ENCODE measurements around the gene SSNA1. TPM values are rescaled to one million over a fixed set of nuclear protein-coding genes. Genes with fewer than 3 reads are reported as not detected.

Gene SSNA1
- total and polyA plus RNA-seq, 9 of the 15 experiments (the other 6 are each of a cell fraction or from before 2014, with no cell fraction given) = 1.9 to 130 (median 57.1) TPM

GRCh38 chr9:137200311-137201204 is 12.1 kb downstream of the SSNA1 start, which contains the start of gene TPRN (continued):
- TF ChIP-seq ZBTB34 (CRISPR knock-in tag; IDR thresholded peaks at IDR 0.05) = no peak
- TF ChIP-seq KDM1A (IDR thresholded peaks at IDR 0.05) = no peak
- TF ChIP-seq E2F8 (IDR thresholded peaks at IDR 0.05; ENCODE audit: low read depth, partially characterized antibody) = peak; percentile 66
- no peak for TF ChIP-seq TARDBP (IDR thresholded peaks at IDR 0.05)
- TF ChIP-seq NONO (IDR thresholded peaks at IDR 0.05; ENCODE audit: low read depth in 2 of 2, low read length in 1 of 2) = peak in 1 of 2 experiments; percentile 92; a peak in 3 of 4 replicates
- TF ChIP-seq E2F6 (IDR thresholded peaks at IDR 0.05; ENCODE audit: borderline replicate concordance in 1 of 2, extremely low read depth in 1 of 2, insufficient read depth in 1 of 2, insufficient read length in 1 of 2, low read depth in 1 of 2, low read length in 1 of 2, poor library complexity in 1 of 2, severe bottlenecking in 1 of 2) = peak; percentile 46 to 88
- peak; percentile 88 for TF ChIP-seq POLR2A (conservative IDR thresholded peaks at IDR 0.05)
- TF ChIP-seq UBTF (IDR thresholded peaks at IDR 0.05; ENCODE audit: borderline replicate concordance in 1 of 2, low read depth in 2 of 2, low read length in 2 of 2) = peak; percentile 40 to 57
- TF ChIP-seq HMGN3 (IDR thresholded peaks at IDR 0.05; ENCODE audit: borderline replicate concordance, extremely low read depth, insufficient read length, low read depth, low read length) = peak; percentile 94
- no peak for TF ChIP-seq KDM4B (IDR thresholded peaks at IDR 0.05; ENCODE audit: borderline replicate concordance in 2 of 2, low read depth in 1 of 2)
- TF ChIP-seq MCM2 (IDR thresholded peaks at IDR 0.05; ENCODE audit: low read depth) = no peak
- TF ChIP-seq RBM22 (IDR thresholded peaks at IDR 0.05; ENCODE audit: low read depth, low read length, poor library complexity, severe bottlenecking) = peak; percentile 51
- TF ChIP-seq MIER1 (IDR thresholded peaks at IDR 0.05; ENCODE audit: low read depth) = no peak
- TF ChIP-seq NFATC3 (IDR thresholded peaks at IDR 0.05) = no peak
- peak; percentile 94 for TF ChIP-seq ASH1L (IDR thresholded peaks at IDR 0.05; ENCODE audit: borderline replicate concordance, low read depth, partially characterized antibody)
- peak; percentile 92 for TF ChIP-seq POLR2H (tag; IDR thresholded peaks at IDR 0.05; ENCODE audit: low read depth)
